ENCODE measurements around the gene PRSS8. TPM values are rescaled to one million over a fixed set of nuclear protein-coding genes. Genes with fewer than 3 reads are reported as not detected.

PRSS8 gene
- total RNA-seq, 1 experiment from 2014 or later: 42.6 TPM

DNA sequence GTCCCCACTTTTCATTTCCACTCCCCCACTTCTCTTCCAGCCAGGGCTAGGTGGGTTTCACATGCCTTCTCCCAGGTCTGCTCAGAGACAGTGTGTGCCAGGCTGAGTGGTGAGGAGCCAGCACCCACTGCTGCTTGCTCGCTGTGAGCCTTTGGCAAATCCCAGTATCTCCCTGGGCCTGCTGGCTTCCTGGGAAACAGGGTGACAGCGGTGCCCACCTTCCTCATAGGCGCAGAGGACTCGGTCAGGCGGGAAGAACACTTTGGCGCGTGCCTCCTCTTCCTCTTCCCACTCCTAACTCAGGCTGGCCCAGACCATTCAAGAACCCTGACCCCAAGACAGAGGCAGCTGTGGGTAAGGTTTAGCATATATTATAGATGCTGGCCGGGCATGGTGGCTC, 46.3 kb downstream of the PRSS8 start:
- Histone ChIP-seq H3K27me3 (ENCODE audit: insufficient read depth, low read length) (no peaks in the 10 kb centered on the region), H3K79me2 (ENCODE audit: insufficient read depth, low read length) (peaks cover 34% of the 10 kb centered on the region), H3K27ac (ENCODE audit: low read depth, low read length) (no peak overlapping the region), H3K9me2 (ENCODE audit: insufficient read depth) (no peaks in the 10 kb centered on the region), H3K4me1 (ENCODE audit: control insufficient read depth in 1 of 2, insufficient read depth in 2 of 2, low read length in 2 of 2) (peaks cover 5 to 12% of the 10 kb centered on the region in 2 experiments; a peak in 3 of 4 replicates), H3K4me3 (replicated peaks in 1 of 2; ENCODE audit: low read depth in 1 of 2, low read length in 2 of 2) (no peak overlapping the region), H3K4me2 (ENCODE audit: low read length) (no peak overlapping the region), H3K9ac (ENCODE audit: low read length) (no peak overlapping the region), H3K9me3 (ENCODE audit: control insufficient read depth in 1 of 2, insufficient read depth in 1 of 2, low read depth in 1 of 2, low read length in 2 of 2) (no peaks in the 10 kb centered on the region), H4K20me1 (ENCODE audit: insufficient read depth) (no peaks in the 10 kb centered on the region), H2AFZ (ENCODE audit: low read depth, low read length, poor library complexity, severe bottlenecking) (no peak overlapping the region), H3K36me3 (ENCODE audit: control insufficient read depth in 1 of 2, insufficient read depth in 2 of 2, low read length in 2 of 2) (peaks cover 0 to 8% of the 10 kb centered on the region in 2 experiments; a peak in 3 of 4 replicates)
- ChIA-PET CTCF (no interaction called here), RAD21 (ENCODE audit: low non-redundant PET in 1 of 2, low total read pairs in 2 of 2, uncharacterized antibody in 2 of 2, unreplicated experiment in 2 of 2) (no interaction called here), POLR2A (no interaction called here)
- no TSS peak for BruUV-seq (replicated peaks)
- intact Hi-C loops (cut with micrococcal nuclease): no loop called here
- TF ChIP-seq POLR2A (IDR thresholded peaks at IDR 0.05; ENCODE audit: borderline replicate concordance, extremely low read depth, insufficient read depth, insufficient read length): no peak
- TF ChIP-seq EZH2 (IDR thresholded peaks at IDR 0.05): no peak
- no peak for TF ChIP-seq SIN3A (IDR thresholded peaks at IDR 0.05; ENCODE audit: low read depth)
- TF ChIP-seq FOSL1 (IDR thresholded peaks at IDR 0.05; ENCODE audit: low read depth): no peak
- TF ChIP-seq CBX3 (IDR thresholded peaks at IDR 0.05; ENCODE audit: low read depth): no peak
- TF ChIP-seq CTCF (IDR thresholded peaks at IDR 0.05 in 2 of 3, conservative IDR thresholded peaks at IDR 0.05 in 1 of 3; ENCODE audit: borderline replicate concordance in 1 of 3, insufficient read depth in 1 of 3, low read depth in 2 of 3, low read length in 2 of 3): no peak
- TF ChIP-seq ZFX (IDR thresholded peaks at IDR 0.05): no peak
- TF ChIP-seq ELF1 (IDR thresholded peaks at IDR 0.05; ENCODE audit: borderline replicate concordance, low read depth): no peak
- TF ChIP-seq EGR1 (IDR thresholded peaks at IDR 0.05; ENCODE audit: low read depth): no peak
- TF ChIP-seq ZNF274 (IDR thresholded peaks at IDR 0.05; ENCODE audit: low read depth, low read length): no peak
- TF ChIP-seq MAX (IDR thresholded peaks at IDR 0.05): no peak
- no peak for TF ChIP-seq EZH2phosphoT487 (IDR thresholded peaks at IDR 0.05; ENCODE audit: borderline replicate concordance)
- TF ChIP-seq ZBTB33 (IDR thresholded peaks at IDR 0.05; ENCODE audit: extremely low read depth, insufficient replicate concordance, low read length): no peak
- TF ChIP-seq, protein P1, sequence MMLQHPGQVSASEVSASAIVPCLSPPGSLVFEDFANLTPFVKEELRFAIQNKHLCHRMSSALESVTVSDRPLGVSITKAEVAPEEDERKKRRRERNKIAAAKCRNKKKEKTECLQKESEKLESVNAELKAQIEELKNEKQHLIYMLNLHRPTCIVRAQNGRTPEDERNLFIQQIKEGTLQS (IDR thresholded peaks at IDR 0.05): no peak
- no peak for TF ChIP-seq SP1 (IDR thresholded peaks at IDR 0.05; ENCODE audit: low read depth)
- DNase-seq (ENCODE audit: low read depth, low spot score): no peak
- ATAC-seq: no peak

Data from HCT116 (cell line).